GM19463 (cell line): ENCODE results near the gene FAM171A1.
"Not testable (repeated sequence)": the region's sequence is repeated elsewhere in the genome, so short reads cannot be mapped to it uniquely, and the experiment has no call there.

Experiments used
- ATAC-seq: cut with Tn5 transposase; IDR thresholded peaks from one replicate; pipeline ENCODE4 v1.9.1; 2021; ENCODE audit warnings: mild to moderate bottlenecking, moderate library complexity; ENCODE audit not compliant: unreplicated experiment

Gene FAM171A1

DNA sequence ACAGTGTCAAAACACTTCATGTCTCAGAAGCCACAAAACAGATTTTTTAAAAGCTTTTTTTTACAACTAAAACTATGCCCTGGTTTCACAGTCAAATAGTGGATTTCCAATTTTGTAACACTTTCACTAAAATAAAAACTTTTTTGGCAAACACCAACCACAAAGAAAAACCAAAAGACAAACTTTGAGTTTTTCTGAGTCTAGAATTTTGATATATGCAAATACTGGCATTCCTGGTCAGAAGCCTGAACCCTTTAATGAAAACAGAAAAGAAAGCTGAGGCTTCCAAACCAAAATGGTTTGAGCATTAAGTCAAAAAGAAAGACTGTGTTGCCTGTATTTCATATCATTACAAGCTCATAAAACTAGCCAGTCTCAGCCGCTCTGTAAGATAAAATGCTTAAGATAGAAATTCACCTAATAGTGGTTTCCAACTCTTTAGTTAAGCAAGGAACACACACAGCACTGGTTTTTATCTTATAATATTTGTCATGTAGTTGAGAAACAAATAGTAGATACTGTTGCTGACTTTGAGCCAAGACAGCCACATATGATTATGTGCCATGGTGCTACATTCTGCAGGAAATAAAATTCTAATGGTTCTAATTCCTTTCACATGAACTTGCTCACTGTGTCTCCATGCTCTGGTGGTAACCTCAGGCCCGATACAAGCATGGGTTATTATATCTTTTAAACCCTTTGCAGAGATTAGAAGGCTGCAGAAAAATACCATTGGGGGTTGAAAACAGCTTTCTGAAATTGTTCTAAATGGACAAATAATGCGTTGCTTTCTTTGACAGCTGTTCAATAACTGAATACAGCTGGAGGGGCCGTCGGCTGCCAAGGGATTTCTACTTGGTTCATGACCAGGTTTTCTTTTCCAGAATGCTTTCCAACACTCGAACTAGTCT lies 49.4 kb downstream of the FAM171A1 start:
- no peak for ATAC-seq

DNA sequence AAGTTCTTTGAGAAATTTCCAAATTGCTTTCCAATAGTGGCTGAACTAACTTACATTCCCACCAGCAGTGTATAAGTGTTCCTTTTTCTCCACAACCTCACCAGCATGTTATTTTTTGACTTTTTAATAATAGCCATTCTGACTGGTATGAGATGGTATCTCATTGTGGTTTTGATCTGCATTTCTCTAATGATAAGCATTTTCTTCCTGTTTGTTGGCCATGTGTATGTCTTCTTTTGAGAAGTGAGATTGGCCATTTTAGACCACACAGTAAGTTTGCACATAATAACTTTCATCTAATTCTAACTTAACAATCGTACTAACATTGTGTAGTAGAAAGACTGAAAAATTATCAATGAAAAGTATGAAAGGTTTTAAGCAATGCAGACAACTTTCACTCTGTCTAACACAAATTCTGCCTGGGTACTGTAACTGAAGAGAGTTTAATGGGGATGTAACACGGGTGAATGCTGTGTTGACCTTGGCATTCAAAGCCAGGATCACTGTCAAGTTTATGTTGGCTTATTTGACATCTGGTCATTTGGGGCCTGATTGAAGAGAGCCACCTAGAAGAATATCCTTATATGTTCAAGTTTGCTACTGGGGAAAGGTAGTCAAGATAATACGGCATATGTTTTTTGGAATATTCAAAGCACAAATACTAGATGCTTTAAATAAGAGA lies 50.4 kb downstream of the FAM171A1 start:
- ATAC-seq: no peak

DNA sequence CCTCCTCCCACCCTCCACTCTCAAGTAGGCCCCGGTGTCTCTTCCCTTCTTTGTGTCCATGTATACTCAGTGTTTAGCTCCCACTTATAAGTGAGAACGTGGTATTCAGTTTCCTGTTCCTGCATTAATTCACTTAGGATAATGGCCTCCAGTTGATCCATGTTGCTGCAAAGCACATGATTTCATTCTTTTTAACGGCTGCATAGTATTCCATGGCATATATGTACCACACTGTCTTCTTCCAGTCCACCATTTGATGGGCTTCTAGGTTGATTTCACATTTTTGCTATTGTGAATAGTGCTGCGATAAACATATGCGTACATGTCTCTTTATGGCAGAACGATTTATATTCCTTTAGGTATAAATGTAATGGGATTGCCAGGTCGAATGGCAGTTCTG lies 51.0 kb downstream of the FAM171A1 start:
- no peak for ATAC-seq

DNA sequence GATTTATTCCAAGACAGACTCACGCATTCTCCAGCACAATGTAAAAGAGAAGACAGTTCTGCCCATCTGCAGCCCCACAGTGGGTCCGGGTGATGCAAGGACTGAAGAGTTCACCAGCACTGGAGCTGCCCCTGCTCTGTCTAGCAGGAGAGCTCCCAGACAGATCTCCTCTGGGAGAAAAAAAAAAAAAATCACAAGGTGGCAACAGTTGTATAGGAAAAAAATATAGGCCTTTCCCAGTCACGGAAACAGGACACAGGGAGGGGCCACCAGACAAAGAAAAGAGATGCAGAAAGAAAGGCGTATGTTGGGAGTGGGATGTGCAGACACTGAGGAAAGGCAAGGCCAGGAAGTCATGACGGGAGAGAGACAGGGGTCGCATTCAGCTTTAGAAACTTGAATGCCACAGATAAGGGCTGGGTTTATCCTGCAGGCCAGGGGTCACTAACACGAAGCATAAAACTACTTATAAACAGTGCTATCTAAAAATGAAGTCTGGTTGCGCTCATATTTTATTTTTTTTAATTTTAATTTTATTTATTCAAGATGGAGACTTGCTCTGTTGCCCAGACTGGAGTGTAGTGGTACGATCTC lies 54.1 kb downstream of the FAM171A1 start:
- ATAC-seq: no peak

DNA sequence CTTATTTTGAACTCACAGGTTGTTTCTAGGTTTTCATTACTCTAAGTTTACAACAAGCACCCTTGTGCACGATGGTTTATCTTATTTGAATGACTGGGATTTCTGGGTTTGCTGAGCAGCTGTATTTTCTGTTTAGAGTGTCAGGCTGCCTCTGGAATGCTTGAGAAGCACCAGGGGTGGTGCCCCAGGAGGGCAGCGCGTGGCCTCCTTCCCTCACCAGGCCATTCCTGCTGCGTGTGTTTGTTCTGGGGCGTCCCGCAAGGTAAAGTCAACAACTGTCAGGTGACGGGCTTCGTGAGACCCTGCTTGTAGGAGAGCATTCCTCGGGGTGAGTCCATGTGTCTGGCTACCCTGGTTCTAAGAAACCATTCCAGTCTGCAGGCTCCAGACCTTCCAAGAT lies 54.9 kb downstream of the FAM171A1 start:
- ATAC-seq: no peak

DNA sequence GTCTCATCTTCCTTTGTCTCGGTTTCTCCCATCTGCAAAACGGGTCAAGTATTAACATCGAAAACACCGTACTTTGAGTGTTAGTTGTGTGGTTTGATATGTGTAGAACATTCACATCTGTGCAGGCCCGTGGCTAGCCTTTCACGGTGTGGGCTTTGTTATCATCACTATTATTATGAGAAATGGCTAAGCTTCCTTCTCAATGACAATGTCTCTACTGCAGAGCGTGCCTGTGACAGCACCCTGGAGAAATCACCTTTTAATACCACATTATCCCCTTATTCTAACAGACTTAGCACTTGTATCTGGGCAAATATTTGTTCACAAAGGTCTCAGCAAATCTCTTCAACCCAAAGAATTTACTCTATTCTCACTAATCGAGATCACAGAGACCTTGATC lies 55.8 kb downstream of the FAM171A1 start:
- ATAC-seq: no peak

DNA sequence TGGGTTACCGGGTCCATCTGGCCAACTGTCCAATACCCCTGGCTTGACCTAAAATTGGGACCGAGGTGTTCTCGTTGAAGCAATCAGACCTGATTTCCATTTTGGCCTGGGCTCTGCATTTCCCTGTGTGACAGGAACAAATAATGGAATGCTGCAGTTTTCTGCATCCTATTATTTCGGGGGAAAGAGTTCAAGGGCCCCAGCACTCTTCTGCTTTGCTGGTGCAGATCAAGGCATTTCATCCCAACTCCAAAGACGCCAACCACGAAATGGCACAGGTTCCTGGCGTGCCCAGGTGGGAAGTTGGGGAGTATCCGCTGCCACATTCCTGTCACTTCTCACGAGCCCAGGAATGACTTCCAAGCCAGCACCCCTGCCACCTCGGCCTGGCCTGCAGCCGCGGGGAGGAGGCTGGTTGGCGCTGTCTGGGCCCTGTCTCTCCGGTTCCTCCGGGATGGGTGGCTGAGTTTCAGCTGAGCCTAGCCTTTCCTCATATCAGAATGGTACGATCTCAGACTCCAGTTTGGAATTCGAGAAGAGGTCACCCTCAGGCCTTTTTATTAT lies 56.5 kb downstream of the FAM171A1 start:
- ATAC-seq: no peak

DNA sequence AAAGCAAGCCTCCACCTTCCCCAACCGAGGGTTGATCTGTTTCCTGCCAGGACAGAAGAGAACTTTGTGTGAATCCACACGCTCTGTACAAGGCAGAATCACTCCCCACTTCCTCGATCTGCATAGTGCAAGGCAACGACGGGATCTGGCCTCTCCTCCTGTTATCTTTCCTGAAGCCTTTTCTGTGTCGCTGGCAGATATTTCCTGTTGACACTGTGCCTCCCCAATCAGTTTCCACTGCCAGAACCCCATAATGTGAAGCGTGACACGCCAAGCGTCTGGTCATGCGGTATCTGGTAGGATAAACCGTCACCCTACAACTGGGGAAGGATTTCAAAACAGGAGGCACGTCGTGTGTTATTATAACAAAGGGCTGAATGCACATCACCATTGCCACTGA lies 57.2 kb downstream of the FAM171A1 start:
- ATAC-seq: no peak

DNA sequence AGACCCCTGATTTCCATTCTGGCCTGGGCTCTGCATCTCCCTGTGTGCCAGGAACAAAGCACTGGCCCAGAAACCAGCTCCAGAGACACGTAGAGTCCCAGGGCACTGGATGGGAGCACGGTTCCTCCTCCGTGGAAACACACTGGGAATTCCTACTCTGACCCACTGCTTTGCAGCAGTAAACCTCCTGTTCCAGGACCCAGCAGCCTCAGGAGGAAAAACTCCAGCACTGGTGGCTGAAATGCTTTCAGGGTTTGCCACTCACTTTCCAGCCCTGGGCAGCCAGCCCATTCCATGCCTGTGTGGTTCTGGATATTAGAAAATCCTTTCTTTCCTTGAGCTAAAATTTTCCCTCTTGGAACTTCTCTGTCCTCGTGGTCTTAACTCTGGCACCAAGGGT lies 58.0 kb downstream of the FAM171A1 start:
- ATAC-seq: no peak

DNA sequence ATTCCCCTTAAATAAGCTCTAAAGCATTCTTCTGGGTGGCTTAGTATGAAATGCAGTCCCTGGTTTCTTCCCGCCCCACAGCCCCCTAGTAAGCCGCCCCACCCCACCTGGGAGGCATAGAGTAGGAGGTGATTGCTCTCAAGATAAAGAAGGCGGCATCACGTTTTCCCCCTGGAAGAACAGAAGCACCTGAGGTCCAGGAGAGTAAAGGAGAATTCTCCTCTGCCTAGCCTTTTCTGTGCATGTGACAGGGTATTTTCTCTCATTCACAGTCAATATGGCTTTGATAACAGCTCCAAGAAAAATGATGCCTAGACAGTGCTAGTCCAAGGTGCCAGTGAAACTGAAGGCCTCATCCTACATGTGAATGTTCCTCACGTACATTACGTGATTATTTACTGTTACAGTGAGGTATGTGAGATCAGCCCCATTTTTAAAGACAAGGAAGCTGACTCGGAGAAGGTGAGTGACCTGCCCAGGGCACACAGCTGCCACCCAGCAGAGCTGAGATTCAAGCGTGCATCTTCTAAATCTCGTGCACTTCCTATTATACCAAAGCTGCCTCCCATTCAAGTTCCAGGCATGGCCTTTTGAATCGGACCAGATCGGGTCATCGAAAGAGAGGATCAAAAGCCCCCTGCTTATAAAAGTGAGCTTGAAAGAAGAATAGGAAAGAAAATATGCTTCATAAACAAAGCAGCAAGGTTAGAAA lies 59.4 kb downstream of the FAM171A1 start:
- no peak for ATAC-seq

DNA sequence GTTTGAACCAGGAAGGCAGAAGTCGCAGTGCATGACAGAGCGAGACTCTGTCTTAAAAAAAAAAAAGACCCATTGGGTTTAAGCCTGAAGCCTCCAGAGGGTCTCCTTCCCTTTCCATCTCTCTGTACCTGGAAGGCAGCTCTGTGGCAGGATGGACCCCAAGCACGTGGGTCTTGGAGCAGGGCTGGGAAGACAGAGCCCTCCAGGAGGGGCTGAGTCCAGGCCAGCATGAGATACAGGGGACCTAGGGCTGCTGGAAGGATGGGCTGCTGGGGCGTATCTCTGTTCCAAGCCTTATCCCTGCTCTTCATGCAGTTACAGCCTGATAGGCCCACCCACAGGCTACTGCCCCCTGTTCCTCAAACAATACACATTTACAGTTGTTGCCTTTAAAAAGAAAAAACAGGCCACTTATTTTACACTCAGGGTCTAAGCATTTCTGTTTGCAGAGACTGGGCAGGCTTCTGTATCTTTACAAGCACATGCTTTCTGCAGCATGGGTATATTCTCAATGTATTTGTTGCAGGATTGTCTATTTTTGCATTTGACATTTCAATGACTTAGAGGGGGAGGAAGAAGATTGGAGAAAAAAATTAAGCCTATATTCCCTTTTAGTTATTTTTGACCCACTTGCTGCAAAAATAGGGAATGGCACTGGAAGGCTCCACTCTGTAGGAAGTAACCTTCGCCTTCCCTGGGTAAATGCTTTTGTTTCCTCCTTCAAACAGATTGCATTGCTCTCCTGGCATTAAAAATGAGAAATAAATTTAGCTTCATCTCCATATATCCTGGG lies 60.1 kb downstream of the FAM171A1 start:
- ATAC-seq: no peak

DNA sequence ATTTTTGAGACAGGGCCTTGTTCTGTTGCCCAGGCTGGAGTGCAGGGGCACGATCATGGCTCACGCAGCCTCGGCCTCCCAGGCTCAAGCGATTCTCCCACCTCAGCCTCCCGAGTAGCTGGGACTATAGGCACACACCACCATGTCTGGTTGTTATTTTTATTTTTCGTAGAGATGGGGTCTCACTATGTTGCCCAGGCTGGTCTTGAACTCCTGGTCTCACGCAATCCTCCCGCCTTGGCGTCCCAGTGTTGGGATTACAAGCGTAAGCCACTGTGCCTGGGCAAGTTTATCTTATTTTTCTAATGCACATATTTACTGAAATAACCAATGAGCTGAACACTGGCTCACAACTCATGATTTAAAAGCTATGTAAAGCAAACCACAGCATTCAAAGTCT lies 61.9 kb downstream of the FAM171A1 start:
- no peak for ATAC-seq

DNA sequence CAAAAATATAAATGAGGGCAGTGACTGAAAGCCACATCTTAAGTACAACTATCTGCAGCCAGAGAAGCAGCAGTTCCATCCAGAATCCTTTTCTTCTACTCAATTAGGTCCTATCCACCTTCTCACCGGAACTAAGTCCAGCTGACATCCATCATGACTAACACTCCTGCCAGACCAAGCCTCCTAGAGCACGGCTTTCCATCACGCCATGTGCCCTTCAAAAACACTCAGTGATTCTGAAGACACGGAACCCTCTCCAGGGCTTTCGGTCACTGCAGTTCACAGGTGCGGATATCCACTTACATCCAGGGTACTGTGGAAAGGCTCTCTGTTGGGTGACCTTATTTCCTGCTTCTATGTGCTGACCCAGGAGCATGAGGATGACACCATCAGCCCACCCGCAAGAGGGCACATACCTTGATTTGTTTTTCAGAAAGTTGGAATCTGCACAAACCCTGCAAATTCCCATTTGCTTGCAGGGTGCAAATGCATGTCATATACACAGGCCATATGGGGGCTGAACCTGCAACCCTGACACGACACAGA lies 64.3 kb downstream of the FAM171A1 start:
- no peak for ATAC-seq

DNA sequence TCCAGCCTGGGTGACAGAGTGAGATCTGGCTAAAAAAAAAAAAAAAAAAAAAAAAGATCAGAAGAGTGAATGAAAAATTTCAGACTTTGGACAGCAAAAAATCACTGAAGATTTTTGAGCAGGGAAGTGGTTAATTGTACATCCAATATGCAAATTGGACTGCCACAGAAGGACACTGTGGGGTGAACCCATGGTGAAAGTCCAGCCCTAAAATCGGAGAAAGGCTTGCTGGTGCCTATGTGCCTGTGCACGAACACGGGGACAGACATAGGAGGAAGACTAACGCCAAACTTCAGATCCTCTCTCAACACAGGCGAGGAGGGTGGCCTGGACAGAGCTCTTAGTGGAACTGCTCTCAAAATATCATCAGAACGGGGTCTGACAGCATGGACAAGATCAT lies 65.5 kb downstream of the FAM171A1 start:
- no peak for ATAC-seq

DNA sequence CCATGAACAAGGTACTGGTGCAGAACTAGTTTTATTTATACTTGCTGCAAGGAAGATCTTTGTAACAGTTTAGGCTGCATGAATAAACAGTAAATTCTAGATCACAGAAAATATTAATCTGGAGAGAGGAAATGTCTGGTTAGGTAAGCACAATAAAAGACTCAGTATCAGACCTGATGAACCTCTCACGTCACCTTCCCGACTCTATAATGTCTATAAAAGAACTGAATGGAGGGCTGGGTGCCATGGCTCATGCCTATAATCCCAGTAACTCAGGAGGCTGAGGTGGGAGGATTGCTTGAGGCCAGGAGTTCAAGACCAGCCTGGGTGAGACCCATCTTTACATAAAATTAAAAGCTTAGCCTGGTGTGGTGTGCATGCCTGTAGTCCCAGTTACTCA lies 65.9 kb downstream of the FAM171A1 start:
- ATAC-seq: no peak

DNA sequence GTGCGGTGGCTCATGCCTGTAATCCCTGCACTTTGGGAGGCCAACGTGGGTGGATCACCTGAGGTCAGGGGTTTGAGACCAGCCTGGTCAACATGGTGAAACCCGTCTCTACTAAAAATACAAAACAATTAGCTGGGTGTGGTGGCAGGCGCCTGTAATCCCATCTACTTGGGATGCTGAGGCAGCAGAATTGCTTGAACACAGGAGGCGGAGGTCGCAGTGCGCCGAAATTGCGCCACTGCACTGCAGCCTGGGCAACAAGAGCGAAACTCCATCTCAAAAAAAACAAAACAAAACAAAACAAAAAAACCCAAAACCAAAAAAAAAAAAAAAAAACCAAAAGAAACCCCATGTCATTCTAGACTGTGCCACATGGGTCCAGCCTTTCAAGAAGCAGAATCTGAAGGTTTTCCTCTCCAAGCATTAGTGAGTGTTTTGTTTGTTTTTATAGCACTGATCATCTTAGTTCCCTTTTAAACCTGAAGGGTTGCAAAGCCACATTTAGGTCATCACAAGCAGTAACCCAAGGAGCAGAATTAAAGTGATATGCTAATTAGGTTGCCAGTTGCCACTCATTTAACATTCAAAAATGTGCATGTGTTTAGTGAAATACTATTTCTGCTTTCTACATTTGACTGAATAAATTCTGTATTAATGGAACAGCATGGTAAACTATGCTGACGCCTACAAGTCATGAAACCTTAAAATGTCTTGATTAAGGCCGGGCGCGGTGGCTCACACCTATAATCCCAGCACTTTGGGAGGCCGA lies 68.7 kb downstream of the FAM171A1 start:
- not testable (repeated sequence) for ATAC-seq

DNA sequence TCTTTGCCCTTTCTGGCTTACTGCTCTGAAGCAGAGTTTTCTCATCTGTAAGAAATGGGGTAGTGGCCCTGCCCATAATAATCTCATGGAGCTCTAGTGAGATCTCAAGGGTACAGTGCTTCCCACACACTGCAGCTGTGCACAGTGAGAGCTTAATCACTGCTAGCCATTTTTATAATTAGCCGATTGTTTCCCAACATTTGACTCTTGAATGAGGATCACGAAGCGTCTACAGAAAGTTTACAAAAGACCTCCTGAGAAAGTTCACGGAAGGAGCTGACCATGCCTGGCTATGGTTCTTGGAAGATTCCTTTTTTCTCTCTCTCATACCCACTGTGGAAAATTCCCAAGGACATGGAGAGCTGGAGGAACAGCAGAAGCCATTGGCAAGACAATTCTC lies 70.4 kb downstream of the FAM171A1 start:
- no peak for ATAC-seq

DNA sequence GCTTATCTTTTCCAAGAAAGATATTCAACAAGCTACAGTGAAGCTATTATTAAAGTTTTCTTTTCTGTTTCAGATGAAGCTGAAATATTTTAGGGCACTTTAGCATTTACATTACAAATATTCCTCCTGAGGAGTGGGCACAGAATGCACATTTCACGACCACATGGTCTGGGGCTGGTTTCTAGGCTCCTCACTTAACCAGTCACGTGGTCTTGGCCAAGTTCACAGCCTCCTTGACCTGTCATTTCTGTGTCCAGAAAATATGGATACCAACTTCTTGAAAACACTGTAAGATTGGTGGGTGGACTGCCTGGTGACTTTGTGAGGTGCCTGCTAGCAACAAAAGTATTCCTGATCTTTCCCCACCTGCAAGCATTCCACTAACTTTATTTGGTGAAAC lies 70.9 kb downstream of the FAM171A1 start:
- no peak for ATAC-seq

DNA sequence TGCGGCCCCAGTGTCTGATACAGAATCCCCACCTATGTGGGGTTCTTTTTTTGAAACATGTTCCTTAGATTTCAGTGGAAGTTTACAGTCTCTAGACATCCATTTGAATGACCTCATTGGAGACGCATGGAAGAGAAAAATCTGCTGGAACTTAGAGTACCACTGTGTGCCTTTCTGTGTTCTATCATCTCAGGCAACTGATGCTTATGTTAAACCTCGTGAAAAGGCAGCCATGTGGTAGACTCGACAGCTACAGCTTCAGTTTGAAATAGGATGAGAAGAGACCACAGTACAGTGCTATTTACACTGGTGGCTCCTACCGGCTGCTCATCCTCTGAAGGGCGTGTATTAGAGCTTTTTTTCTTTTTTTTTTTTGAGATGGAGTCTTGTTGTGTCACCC lies 74.4 kb downstream of the FAM171A1 start:
- ATAC-seq: no peak
